HG03060 (cell line): ENCODE measurements around the gene THEMIS.
"Not testable (repeated sequence)": the region's sequence is repeated elsewhere in the genome, so short reads cannot be mapped to it uniquely, and the experiment has no call there.

Source experiments
- ATAC-seq: cut with Tn5 transposase; IDR thresholded peaks from one replicate; pipeline ENCODE4 v1.9.1; 2021; ENCODE audit warnings: low read depth, moderate number of reproducible peaks; ENCODE audit not compliant: unreplicated experiment

THEMIS gene

GRCh38 chr6:127900935-127901334 is at the start of gene THEMIS:
THEMIS (minus strand) TSS chr6:127901058; CDS start chr6:127900932, 126 bp downstream.
- no peak for ATAC-seq

GRCh38 chr6:127949251-127949650 is 48.4 kb upstream of the THEMIS start:
- no peak for ATAC-seq

GRCh38 chr6:127946388-127946787 is 45.5 kb upstream of the THEMIS start:
- ATAC-seq: no peak

GRCh38 chr6:127945434-127946097 is 44.7 kb upstream of the THEMIS start:
- ATAC-seq: no peak

- no peak for ATAC-seq
Measured at GRCh38 chr6:127941228-127941627, 40.4 kb upstream of the THEMIS start.

- no peak for ATAC-seq
Measured at GRCh38 chr6:127939442-127940066, 38.7 kb upstream of the THEMIS start.

- ATAC-seq: no peak
Measured at GRCh38 chr6:127938701-127939100, 37.8 kb upstream of the THEMIS start.

- ATAC-seq: no peak
Measured at GRCh38 chr6:127937747-127938146, 36.9 kb upstream of the THEMIS start.

GRCh38 chr6:127937102-127937501 is 36.2 kb upstream of the THEMIS start:
- no peak for ATAC-seq

- no peak for ATAC-seq
Measured at GRCh38 chr6:127934956-127935355, 34.1 kb upstream of the THEMIS start.

- no peak for ATAC-seq
Measured at GRCh38 chr6:127933852-127934840, 33.3 kb upstream of the THEMIS start.

GRCh38 chr6:127933137-127933536 is 32.3 kb upstream of the THEMIS start:
- ATAC-seq: no peak

- no peak for ATAC-seq
Measured at GRCh38 chr6:127932708-127933107, 31.9 kb upstream of the THEMIS start.

- not testable (repeated sequence) for ATAC-seq
Measured at GRCh38 chr6:127926441-127926840, 25.6 kb upstream of the THEMIS start.

- ATAC-seq: no peak
Measured at GRCh38 chr6:127924440-127924839, 23.6 kb upstream of the THEMIS start.

- no peak for ATAC-seq
Measured at GRCh38 chr6:127924031-127924430, 23.2 kb upstream of the THEMIS start.

GRCh38 chr6:127923135-127923534 is 22.3 kb upstream of the THEMIS start:
- no peak for ATAC-seq

GRCh38 chr6:127921982-127922381 is 21.1 kb upstream of the THEMIS start:
- ATAC-seq: no peak

- ATAC-seq: no peak
Measured at GRCh38 chr6:127920804-127921203, 19.9 kb upstream of the THEMIS start.

- ATAC-seq: no peak
Measured at GRCh38 chr6:127918506-127919427, 17.9 kb upstream of the THEMIS start.
